Endothelial cell of umbilical vein (primary cell): ENCODE measurements around the gene INPP5A. TPM values are rescaled to one million over a fixed set of nuclear protein-coding genes. Genes with fewer than 3 reads are reported as not detected.

ENCODE experiments used
- BruUV-seq: library from RNA; stranded (reverse); fragments of 400-500 nt; replicated peaks from 2 replicates; lab custom pipeline; 2021; lab: Mats Ljungman, UMichigan
- CTCF ChIA-PET: fragments of 300-600, 350-600 bp; sonication (Branson Sonifier 250); formaldehyde crosslinking; loops from one replicate; lab custom pipeline; 2021; ENCODE audit warnings: antibody characterized with exemption, inconsistent platforms; lab: Charles Lee
- POLR2A ChIA-PET: fragments of 300-600, 350-600 bp; sonication (Branson Sonifier 250); formaldehyde crosslinking; loops from one replicate; lab custom pipeline; 2021; ENCODE audit warnings: antibody characterized with exemption, inconsistent platforms; lab: Charles Lee
- DNase-seq: peaks from one replicate; pipeline ENCODE4 v3.0.0-alpha.2; 2011; ENCODE audit warnings: low read depth, low spot score
- FAIRE-seq: peaks from 2 replicates; lab custom pipeline; 2011; peaks lifted over from hg19 to GRCh38; lab: Jason Lieb, UNC
- H2AFZ ChIP-seq: 2 replicates; pipeline ENCODE4 v1.6.0; 2012; ENCODE audit warnings: low read depth, low read length, control low read depth, inconsistent platforms
- H3K27ac ChIP-seq: 2 replicates; pipeline ENCODE4 v1.5.1; 2011; ENCODE audit warnings: low read depth, mild to moderate bottlenecking, control low read depth, low read length, moderate library complexity; ENCODE audit not compliant: insufficient read depth
- H3K27me3 ChIP-seq, 2 experiments: 2 replicates each; pipeline versions ENCODE4 v1.6.0 to v1.6.1; 2011; ENCODE audit warnings: low read length in 2 of 2, mixed read lengths in 1 of 2; ENCODE audit not compliant: control insufficient read depth in 2 of 2, insufficient read depth in 2 of 2
- H3K36me3 ChIP-seq, 2 experiments: 2 replicates in 1 of 2; 3 replicates in 1 of 2; pipeline ENCODE4 v1.5.1; 2011; ENCODE audit warnings: low read length in 2 of 2, mild to moderate bottlenecking in 1 of 2, moderate library complexity in 1 of 2; ENCODE audit not compliant: control insufficient read depth in 2 of 2, insufficient read depth in 2 of 2; ENCODE audit errors: extremely low read depth in 1 of 2
- H3K4me1 ChIP-seq: 3 replicates; pipeline ENCODE4 v1.5.1; 2011; ENCODE audit warnings: mild to moderate bottlenecking, low read length; ENCODE audit not compliant: control insufficient read depth, insufficient read depth; ENCODE audit errors: extremely low read depth
- H3K4me2 ChIP-seq: 2 replicates; pipeline ENCODE4 v1.6.1; 2011; ENCODE audit warnings: low read length, control low read depth, mixed read lengths; ENCODE audit not compliant: insufficient read depth
- H3K4me3 ChIP-seq, 3 experiments: fragments of 200-600 bp in 1 of 3; sonication (generic), shearing (Covaris generic) in 1 of 3; replicated peaks in 1 of 3; 2 replicates each; pipeline ENCODE4 v1.5.1; 2011 to 2016; ENCODE audit warnings: control low read depth in 3 of 3, low read length in 3 of 3, mild to moderate bottlenecking in 2 of 3, inconsistent platforms in 1 of 3, low read depth in 1 of 3, moderate library complexity in 1 of 3; ENCODE audit not compliant: insufficient read depth in 1 of 3
- H3K79me2 ChIP-seq: 2 replicates; pipeline ENCODE4 v1.6.0; 2012; ENCODE audit warnings: low read length, inconsistent platforms; ENCODE audit not compliant: control insufficient read depth, insufficient read depth
- H3K9ac ChIP-seq: replicated peaks from 2 replicates; pipeline ENCODE3; 2011; ENCODE audit warnings: low read length, control low read depth; ENCODE audit not compliant: insufficient read depth; ENCODE audit errors: extremely low read depth
- H3K9me1 ChIP-seq: replicated peaks from 3 replicates; pipeline ENCODE4 v1.6.0; 2011; ENCODE audit warnings: mild to moderate bottlenecking, low read length; ENCODE audit not compliant: control insufficient read depth, insufficient read depth; ENCODE audit errors: extremely low read depth
- H3K9me3 ChIP-seq: replicated peaks from 2 replicates; pipeline ENCODE4 v1.5.1; 2012; ENCODE audit warnings: low read length, inconsistent platforms; ENCODE audit not compliant: control insufficient read depth, insufficient read depth
- H4K20me1 ChIP-seq: replicated peaks from 2 replicates; pipeline ENCODE3; 2011; ENCODE audit warnings: mild to moderate bottlenecking, low read length; ENCODE audit not compliant: control insufficient read depth, insufficient read depth; ENCODE audit errors: extremely low read depth
- EZH2 ChIP-seq: IDR thresholded peaks from 2 replicates; pipeline ENCODE4 v1.6.1; 2012; ENCODE audit warnings: borderline replicate concordance, low read depth, mild to moderate bottlenecking, moderate library complexity, low read length, inconsistent platforms; ENCODE audit not compliant: severe bottlenecking
- FOS ChIP-seq: IDR thresholded peaks from 2 replicates; pipeline ENCODE4 v1.6.1; 2011; ENCODE audit warnings: mild to moderate bottlenecking, low read length, moderate library complexity, borderline replicate concordance; ENCODE audit not compliant: insufficient read depth
- GATA2 ChIP-seq: IDR thresholded peaks from 2 replicates; pipeline ENCODE4 v1.7.0; 2011; ENCODE audit warnings: low read depth, mild to moderate bottlenecking, moderate library complexity, mixed read lengths, low read length; ENCODE audit not compliant: insufficient read length, insufficient read depth
- JUN ChIP-seq: IDR thresholded peaks from 2 replicates; pipeline ENCODE4 v1.6.1; 2011; ENCODE audit warnings: borderline replicate concordance, low read depth; ENCODE audit not compliant: insufficient read length, insufficient read depth
- MAX ChIP-seq: IDR thresholded peaks from 2 replicates; pipeline ENCODE4 v1.6.1; 2011; ENCODE audit not compliant: insufficient read depth, insufficient read length
- MYC ChIP-seq: IDR thresholded peaks from one replicate; pipeline ENCODE4 v1.6.1; 2011; ENCODE audit warnings: mild to moderate bottlenecking, low read depth, low read length
- POLR2A ChIP-seq: IDR thresholded peaks from 2 replicates; pipeline ENCODE4 v1.6.1; 2012; ENCODE audit warnings: low read depth, mild to moderate bottlenecking, control low read depth, low read length
- POLR2AphosphoS5 ChIP-seq: IDR thresholded peaks from 2 replicates; pipeline ENCODE4 v1.6.1; 2012; ENCODE audit warnings: low read depth, mild to moderate bottlenecking, control low read depth, low read length, moderate library complexity; ENCODE audit not compliant: insufficient read depth
- dilution Hi-C: fragments of 300-500 bp; cut with MboI; formaldehyde crosslinking; loops from one replicate; pipeline ENCODE4 v1.15.0; 2019; ENCODE audit warnings: low sequenced_read_pairs; ENCODE audit not compliant: extremely low pct_ligation_motif_present
- intact Hi-C: fragments of 100-400 bp; cut with micrococcal nuclease; formaldehyde crosslinking; loops from one replicate; pipeline ENCODE4 v1.10.0; 2022
- polyA plus RNA-seq, 4 experiments: library from polyadenylated mRNA; depleted of rRNA in 3 of 4; stranded (reverse) in 3 of 4; unstranded in 1 of 4; fragments of >200 nt; gene quantifications; 2 replicates each; pipeline versions ENCODE4 v1.2.1 to v1.2.3, GENCODE V29; 2011 to 2012; ENCODE audit warnings: missing spikeins in 1 of 4
- total RNA-seq: library from RNA; stranded (reverse); gene quantifications from 2 replicates; pipeline ENCODE4 v1.2.3, GENCODE V29; 2021
- TF ChIP-seq, protein P1 (sequence below), 2 donors: IDR thresholded peaks; 1 replicate in 1 of 2; 2 replicates in 1 of 2; pipeline ENCODE4 v1.5.1; 2011; ENCODE audit warnings: low read length in 2 of 2, mild to moderate bottlenecking in 2 of 2, moderate library complexity in 2 of 2, control low read depth in 1 of 2, inconsistent platforms in 1 of 2, low read depth in 1 of 2; ENCODE audit not compliant: insufficient read depth in 1 of 2; ENCODE audit errors: extremely low read depth in 1 of 2

Gene INPP5A
- total and polyA plus RNA-seq, 2 donors (not counting 3 experiments of a cell fraction or from before 2014, with no cell fraction given) = 22.9 to 33.2 TPM

DNA sequence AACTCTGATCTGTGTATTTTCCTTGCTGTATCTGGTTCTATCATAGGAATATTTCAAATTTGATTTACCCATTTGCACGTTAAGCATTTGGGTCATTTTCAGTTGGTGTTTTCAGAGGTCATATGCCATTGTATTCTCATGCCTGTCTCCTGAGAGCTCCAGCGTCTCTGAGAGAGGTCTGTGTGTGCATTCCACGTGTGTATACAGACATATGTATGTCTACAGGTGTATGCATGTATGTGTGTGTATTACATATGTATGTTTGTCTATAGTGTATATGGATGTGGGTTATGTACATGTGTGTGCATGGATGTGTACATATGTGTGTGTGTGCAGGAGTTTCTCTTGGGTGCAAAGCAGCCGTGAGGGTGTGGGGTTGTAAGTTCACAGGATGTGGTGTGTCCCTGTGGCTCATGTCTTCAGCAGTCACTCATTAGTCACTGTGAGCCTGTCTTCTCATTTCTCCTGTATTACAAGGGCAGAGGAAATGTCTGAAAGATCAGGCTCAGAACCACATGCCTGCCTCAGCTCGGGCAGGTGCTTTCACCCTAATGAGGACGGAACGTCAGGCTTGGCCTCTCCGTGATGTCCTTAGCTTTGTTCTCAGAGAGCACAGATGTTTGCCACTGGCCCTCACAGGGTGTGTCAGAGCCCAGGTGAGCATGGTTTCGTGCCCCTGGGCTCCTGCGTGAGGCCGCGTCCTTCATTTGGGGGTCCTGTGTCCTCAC is 146.7 kb downstream of the INPP5A start:
- ChIA-PET POLR2A (no interaction called here), CTCF (interaction anchor here (1.3 kb wide), 1 partner anchor 10 kb away, joined by 6 read pairs; no protein-coding TSS in a partner anchor)
- Histone ChIP-seq H3K4me2 (no peak overlapping the region), H3K36me3 (no peaks in the 10 kb centered on the region), H3K27ac (peak overlapping the region; percentile 32), H3K79me2 (peaks cover 22% of the 10 kb centered on the region), H3K9ac (no peak overlapping the region), H3K4me1 (peaks cover 10% of the 10 kb centered on the region), H2AFZ (no peak overlapping the region), H3K27me3 (no peaks in the 10 kb centered on the region), H3K9me1 (no peaks in the 10 kb centered on the region), H3K4me3 (no peak overlapping the region), H4K20me1 (no peaks in the 10 kb centered on the region), H3K9me3 (no peaks in the 10 kb centered on the region)
- FAIRE-seq (peak; percentile 12), DNase-seq (no peak)
- BruUV-seq = no TSS peak
- dilution Hi-C loops (no loop called here), intact Hi-C loops (no loop called here)
- no peak for TF ChIP-seq JUN
- TF ChIP-seq POLR2AphosphoS5 = no peak
- TF ChIP-seq FOS = peak; percentile 18

GRCh38 chr10:132685101-132685891 is 147.7 kb downstream of the INPP5A start:
- Histone ChIP-seq H2AFZ (no peak overlapping the region), H4K20me1 (no peaks in the 10 kb centered on the region), H3K27ac (no peak overlapping the region), H3K4me3 (no peak overlapping the region), H3K79me2 (peaks cover 22% of the 10 kb centered on the region), H3K4me1 (peaks cover 10% of the 10 kb centered on the region), H3K27me3 (no peaks in the 10 kb centered on the region), H3K9me3 (no peaks in the 10 kb centered on the region), H3K4me2 (no peak overlapping the region), H3K9me1 (no peaks in the 10 kb centered on the region), H3K36me3 (no peaks in the 10 kb centered on the region), H3K9ac (no peak overlapping the region)
- intact Hi-C loops (no loop called here), dilution Hi-C loops (no loop called here)
- POLR2A ChIA-PET = no interaction called here
- BruUV-seq = no TSS peak
- FAIRE-seq (no peak), DNase-seq (no peak)
- TF ChIP-seq EZH2 (no peak), POLR2A (no peak), JUN (no peak), FOS (no peak), GATA2 (no peak), POLR2AphosphoS5 (no peak), MAX (no peak), MYC (no peak)
- TF ChIP-seq, protein P1, sequence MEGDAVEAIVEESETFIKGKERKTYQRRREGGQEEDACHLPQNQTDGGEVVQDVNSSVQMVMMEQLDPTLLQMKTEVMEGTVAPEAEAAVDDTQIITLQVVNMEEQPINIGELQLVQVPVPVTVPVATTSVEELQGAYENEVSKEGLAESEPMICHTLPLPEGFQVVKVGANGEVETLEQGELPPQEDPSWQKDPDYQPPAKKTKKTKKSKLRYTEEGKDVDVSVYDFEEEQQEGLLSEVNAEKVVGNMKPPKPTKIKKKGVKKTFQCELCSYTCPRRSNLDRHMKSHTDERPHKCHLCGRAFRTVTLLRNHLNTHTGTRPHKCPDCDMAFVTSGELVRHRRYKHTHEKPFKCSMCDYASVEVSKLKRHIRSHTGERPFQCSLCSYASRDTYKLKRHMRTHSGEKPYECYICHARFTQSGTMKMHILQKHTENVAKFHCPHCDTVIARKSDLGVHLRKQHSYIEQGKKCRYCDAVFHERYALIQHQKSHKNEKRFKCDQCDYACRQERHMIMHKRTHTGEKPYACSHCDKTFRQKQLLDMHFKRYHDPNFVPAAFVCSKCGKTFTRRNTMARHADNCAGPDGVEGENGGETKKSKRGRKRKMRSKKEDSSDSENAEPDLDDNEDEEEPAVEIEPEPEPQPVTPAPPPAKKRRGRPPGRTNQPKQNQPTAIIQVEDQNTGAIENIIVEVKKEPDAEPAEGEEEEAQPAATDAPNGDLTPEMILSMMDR (IDR thresholded peaks at IDR 0.05; ENCODE audit: extremely low read depth in 1 of 2, insufficient read depth in 1 of 2, low read depth in 1 of 2, low read length in 2 of 2) = no peak
- CTCF ChIA-PET = interaction anchor here (1.7 kb wide), 1 partner anchor 29 kb away, joined by 4 read pairs; no protein-coding TSS in a partner anchor
